Neural progenitor cell (in vitro differentiated cells): ENCODE results near the gene HIVEP1. TPM values are rescaled to one million over a fixed set of nuclear protein-coding genes. Genes with fewer than 3 reads are reported as not detected.

Experiments used
- DNase-seq: peaks from one replicate; pipeline ENCODE4 v3.0.0-alpha.2; 2016; ENCODE audit warnings: low spot score
- H2AFZ ChIP-seq: fragments of 200-600 bp; sonication (generic); replicated peaks from 2 replicates; pipeline ENCODE4 v1.6.1; 2016; ENCODE audit warnings: antibody characterized with exemption
- H3F3A ChIP-seq: fragments of 200-600 bp; sonication (generic); 2 replicates; pipeline ENCODE4 v1.6.1; 2016; ENCODE audit warnings: antibody characterized with exemption, low read depth
- H3K27ac ChIP-seq: fragments of 200-600 bp; sonication (generic); 2 replicates; pipeline ENCODE4 v1.5.1; 2016; ENCODE audit warnings: mild to moderate bottlenecking
- H3K27me3 ChIP-seq: fragments of 200-600 bp; sonication (generic); 2 replicates; pipeline ENCODE4 v1.6.1; 2016; ENCODE audit warnings: mild to moderate bottlenecking, moderate library complexity
- H3K36me3 ChIP-seq: fragments of 200-600 bp; sonication (generic); 2 replicates; pipeline ENCODE4 v1.5.1; 2016
- H3K4me1 ChIP-seq: fragments of 200-600 bp; sonication (generic); 2 replicates; pipeline ENCODE4 v1.6.1; 2016; ENCODE audit warnings: mixed run types
- H3K4me2 ChIP-seq: fragments of 200-600 bp; sonication (generic); 2 replicates; pipeline ENCODE4 v1.6.1; 2016
- H3K4me3 ChIP-seq: fragments of 200-600 bp; sonication (generic); 2 replicates; pipeline ENCODE4 v1.5.1; 2016
- H3K79me2 ChIP-seq: fragments of 200-600 bp; sonication (generic); 2 replicates; pipeline ENCODE4 v1.6.1; 2016; ENCODE audit warnings: low read depth
- H3K9ac ChIP-seq: fragments of 200-600 bp; sonication (generic); 2 replicates; pipeline ENCODE4 v1.6.1; 2016
- H3K9me3 ChIP-seq: fragments of 200-600 bp; sonication (generic); 2 replicates; pipeline ENCODE4 v1.5.1; 2016; ENCODE audit warnings: low read depth
- H4K20me1 ChIP-seq: fragments of 200-600 bp; sonication (generic); 2 replicates; pipeline ENCODE4 v1.6.1; 2016; ENCODE audit warnings: low read depth
- H3K27ac Mint-ChIP-seq: 3 replicates; pipeline ENCODE4 v1.8.0; 2021; ENCODE audit warnings: mixed read lengths
- H3K27me3 Mint-ChIP-seq: 2 replicates; pipeline ENCODE4 v1.8.0; 2022; ENCODE audit warnings: low read depth, mild to moderate bottlenecking, inconsistent platforms, moderate library complexity, mixed read lengths; ENCODE audit not compliant: insufficient read depth
- H3K36me3 Mint-ChIP-seq: 3 replicates; pipeline ENCODE4 v1.8.0; 2021; ENCODE audit warnings: mixed read lengths
- H3K4me1 Mint-ChIP-seq: 3 replicates; pipeline ENCODE4 v1.8.0; 2021; ENCODE audit warnings: mixed read lengths
- H3K4me3 Mint-ChIP-seq: 3 replicates; pipeline ENCODE4 v1.8.0; 2021; ENCODE audit warnings: mild to moderate bottlenecking, moderate library complexity, mixed read lengths
- H3K9me3 Mint-ChIP-seq: 3 replicates; pipeline ENCODE4 v1.8.0; 2020; ENCODE audit warnings: mixed read lengths
- CTCF ChIP-seq: fragments of 200-600 bp; sonication (generic); IDR thresholded peaks from 2 replicates; pipeline ENCODE4 v1.5.1; 2017; ENCODE audit warnings: antibody characterized with exemption, mild to moderate bottlenecking
- EZH2 ChIP-seq: fragments of 200-600 bp; sonication (generic); IDR thresholded peaks from 2 replicates; pipeline ENCODE4 v1.6.1; 2017; ENCODE audit warnings: antibody characterized with exemption, mild to moderate bottlenecking, moderate library complexity
- EZH2phosphoT487 ChIP-seq: fragments of 200-600 bp; sonication (generic); IDR thresholded peaks from 2 replicates; pipeline ENCODE4 v1.6.1; 2017; ENCODE audit warnings: antibody characterized with exemption
- total RNA-seq: library from RNA; depleted of rRNA; stranded (reverse); fragments of >200 nt; gene quantifications from 2 replicates; pipeline ENCODE4 v1.2.3, GENCODE V29; 2015; ENCODE audit warnings: low replicate concordance

The HIVEP1 gene
- total RNA-seq, 1 donor from 2014 or later, result 23.3 TPM

DNA sequence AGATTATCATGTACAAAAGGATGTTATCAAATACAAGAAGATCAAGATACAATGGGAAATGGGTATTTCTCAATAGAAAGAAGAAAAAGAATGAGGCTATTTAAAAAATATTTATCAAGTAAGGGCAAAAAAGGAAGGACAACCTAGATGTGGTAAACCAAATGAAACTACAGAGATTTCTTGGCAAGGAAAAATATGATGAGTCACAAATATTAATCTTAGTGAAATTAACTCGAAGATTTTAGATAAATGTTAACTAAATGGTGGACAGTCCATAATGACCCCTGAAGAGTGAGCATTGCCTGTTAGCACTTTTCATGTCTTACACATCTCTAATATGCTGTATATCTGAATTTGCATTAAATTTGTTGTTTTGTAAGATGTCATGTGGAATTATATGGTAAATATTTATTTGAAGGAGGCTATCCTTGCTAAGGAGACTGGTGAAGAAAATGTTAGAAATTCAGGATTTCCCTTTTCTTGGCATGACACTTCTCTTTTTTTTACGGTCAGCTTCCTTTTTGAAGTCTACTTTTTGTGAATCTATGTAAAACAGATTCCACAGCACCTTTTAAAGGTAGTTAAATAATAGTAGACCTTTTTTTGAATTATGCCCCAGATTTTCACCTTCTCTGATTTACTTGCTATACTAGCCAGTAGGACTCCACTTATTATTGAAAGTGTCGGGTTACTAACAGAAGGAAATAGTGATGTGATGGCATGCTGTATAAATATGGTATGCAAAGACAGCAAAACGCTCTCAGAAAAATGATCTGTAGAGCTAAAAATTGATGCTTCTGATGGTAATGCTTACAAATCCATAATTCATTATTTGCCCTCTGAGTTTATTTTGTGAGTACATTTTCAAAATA, 120.5 kb downstream of the HIVEP1 start:
- Mint-ChIP-seq H3K27ac (no peak overlapping the region), H3K4me3 (no peak overlapping the region), H3K36me3 (peaks cover 28% of the 10 kb centered on the region), H3K27me3 (no peaks in the 10 kb centered on the region), H3K4me1 (no peaks in the 10 kb centered on the region), H3K9me3 (no peaks in the 10 kb centered on the region)
- no peaks in the 10 kb centered on the region for H3F3A ChIP-seq
- no peaks in the 10 kb centered on the region for H3K9me3 ChIP-seq
- no peak overlapping the region for H3K27ac ChIP-seq
- no peaks in the 10 kb centered on the region for H4K20me1 ChIP-seq
- no peak overlapping the region for H2AFZ ChIP-seq
- H3K27me3 ChIP-seq, result no peaks in the 10 kb centered on the region
- H3K9ac ChIP-seq, result no peak overlapping the region
- H3K36me3 ChIP-seq, result peaks cover 10% of the 10 kb centered on the region
- no peak for DNase-seq
- H3K79me2 ChIP-seq, result peaks cover 8% of the 10 kb centered on the region
- H3K4me1 ChIP-seq, result no peaks in the 10 kb centered on the region
- no peak overlapping the region for H3K4me3 ChIP-seq
- TF ChIP-seq EZH2phosphoT487 (no peak), EZH2 (no peak), CTCF (no peak)
- H3K4me2 ChIP-seq, result no peak overlapping the region

- H3K27me3 Mint-ChIP-seq, result no peaks in the 10 kb centered on the region
- H3K9me3 Mint-ChIP-seq, result peaks cover 6% of the 10 kb centered on the region
- Histone ChIP-seq H3K9me3 (no peaks in the 10 kb centered on the region), H3K4me1 (no peaks in the 10 kb centered on the region), H3K9ac (no peak overlapping the region), H2AFZ (no peak overlapping the region), H3K36me3 (peaks cover 22% of the 10 kb centered on the region), H3K27me3 (no peaks in the 10 kb centered on the region), H3K79me2 (peaks cover 3% of the 10 kb centered on the region), H3K4me3 (no peak overlapping the region), H3K4me2 (no peak overlapping the region), H3F3A (no peaks in the 10 kb centered on the region), H4K20me1 (no peaks in the 10 kb centered on the region), H3K27ac (no peak overlapping the region)
- H3K4me1 Mint-ChIP-seq, result no peaks in the 10 kb centered on the region
- DNase-seq, result no peak
- TF ChIP-seq EZH2 (no peak), CTCF (no peak), EZH2phosphoT487 (no peak)
- peaks cover 32% of the 10 kb centered on the region for H3K36me3 Mint-ChIP-seq
- H3K4me3 Mint-ChIP-seq, result no peak overlapping the region
- no peak overlapping the region for H3K27ac Mint-ChIP-seq
Observed at GRCh38 chr6:12134581-12134980, 122.5 kb downstream of the HIVEP1 start.

GRCh38 chr6:12134991-12135390, 122.9 kb downstream of the HIVEP1 start:
- Histone ChIP-seq H3K4me3 (no peak overlapping the region), H3K36me3 (peaks cover 22% of the 10 kb centered on the region), H3K27ac (no peak overlapping the region), H3K79me2 (peaks cover 2% of the 10 kb centered on the region), H3K9ac (no peak overlapping the region), H3K4me2 (no peak overlapping the region), H3K4me1 (no peaks in the 10 kb centered on the region), H3F3A (no peaks in the 10 kb centered on the region), H2AFZ (no peak overlapping the region), H3K27me3 (no peaks in the 10 kb centered on the region), H3K9me3 (no peaks in the 10 kb centered on the region), H4K20me1 (no peaks in the 10 kb centered on the region)
- H3K27me3 Mint-ChIP-seq, result no peaks in the 10 kb centered on the region
- H3K9me3 Mint-ChIP-seq, result peaks cover 6% of the 10 kb centered on the region
- H3K27ac Mint-ChIP-seq, result no peak overlapping the region
- TF ChIP-seq EZH2phosphoT487, result no peak
- TF ChIP-seq EZH2, result no peak
- TF ChIP-seq CTCF, result no peak
- no peak for DNase-seq
- H3K4me1 Mint-ChIP-seq, result no peaks in the 10 kb centered on the region
- peaks cover 34% of the 10 kb centered on the region for H3K36me3 Mint-ChIP-seq
- H3K4me3 Mint-ChIP-seq, result no peak overlapping the region
